MM.1S (cell line): Measurements from ENCODE around the gene SHANK1.
"Not testable (repeated sequence)": the region's sequence is repeated elsewhere in the genome, so short reads cannot be mapped to it uniquely, and the experiment has no call there.

ENCODE experiments used
- DNase-seq: peaks from one replicate; pipeline ENCODE4 v3.0.0-alpha.2; 2015
- H2AFZ ChIP-seq: fragments of 300-600 bp; sonication (generic); 2 replicates; pipeline ENCODE4 v1.6.0; 2016; ENCODE audit warnings: antibody characterized with exemption, low read length
- H3F3A ChIP-seq: fragments of 300-600 bp; sonication (generic); 2 replicates; pipeline ENCODE4 v1.6.1; 2016; ENCODE audit warnings: mild to moderate bottlenecking, antibody characterized with exemption, low read length, moderate library complexity, mixed read lengths; ENCODE audit not compliant: insufficient read depth
- H3K27ac ChIP-seq: fragments of 300-600 bp; sonication (generic); 2 replicates; pipeline ENCODE4 v1.5.1; 2016; ENCODE audit warnings: mild to moderate bottlenecking, low read length
- H3K27me3 ChIP-seq: fragments of 300-600 bp; sonication (generic); replicated peaks from 2 replicates; pipeline ENCODE4 v1.6.0; 2016; ENCODE audit warnings: low read length; ENCODE audit not compliant: insufficient read depth
- H3K36me3 ChIP-seq: fragments of 300-600 bp; sonication (generic); replicated peaks from 2 replicates; pipeline ENCODE4 v1.6.1; 2016; ENCODE audit warnings: mild to moderate bottlenecking, low read length, mixed read lengths; ENCODE audit not compliant: insufficient read depth
- H3K4me1 ChIP-seq: fragments of 300-600 bp; sonication (generic); 2 replicates; pipeline ENCODE4 v1.6.1; 2016; ENCODE audit warnings: low read length, mixed read lengths
- H3K4me2 ChIP-seq: fragments of 300-600 bp; sonication (generic); 2 replicates; pipeline ENCODE4 v1.6.0; 2016; ENCODE audit warnings: low read depth, low read length
- H3K4me3 ChIP-seq: fragments of 300-600 bp; sonication (generic); 2 replicates; pipeline ENCODE4 v1.5.1; 2016; ENCODE audit warnings: low read length, mixed read lengths
- H3K79me2 ChIP-seq: fragments of 300-600 bp; sonication (generic); 2 replicates; pipeline ENCODE4 v1.6.1; 2016; ENCODE audit warnings: mixed run types, low read length, mixed read lengths
- H3K9ac ChIP-seq: fragments of 300-600 bp; sonication (generic); 2 replicates; pipeline ENCODE4 v1.6.1; 2016; ENCODE audit warnings: low read length, mixed read lengths
- H3K9me2 ChIP-seq: fragments of 300-600 bp; sonication (generic); replicated peaks from 2 replicates; pipeline ENCODE4 v1.6.1; 2016; ENCODE audit warnings: mild to moderate bottlenecking, low read length, mixed read lengths; ENCODE audit not compliant: insufficient read depth
- H3K9me3 ChIP-seq: fragments of 300-600 bp; sonication (generic); replicated peaks from 2 replicates; pipeline ENCODE4 v1.6.1; 2016; ENCODE audit warnings: mild to moderate bottlenecking, low read length, mixed read lengths; ENCODE audit not compliant: insufficient read depth
- H4K20me1 ChIP-seq: fragments of 300-600 bp; sonication (generic); 2 replicates; pipeline ENCODE4 v1.6.1; 2016; ENCODE audit warnings: mild to moderate bottlenecking, low read length, moderate library complexity, mixed read lengths; ENCODE audit not compliant: insufficient read depth
- EZH2 ChIP-seq: fragments of 300-600 bp; sonication (generic); optimal IDR thresholded peaks from 2 replicates; pipeline ENCODE3; 2017; ENCODE audit warnings: low read depth, mild to moderate bottlenecking, antibody characterized with exemption, low read length, mixed read lengths
- EZH2phosphoT487 ChIP-seq: fragments of 300-600 bp; sonication (generic); IDR thresholded peaks from 2 replicates; pipeline ENCODE4 v1.6.1; 2018; ENCODE audit warnings: antibody characterized with exemption, low read length
- TF ChIP-seq, protein P1 (sequence below): fragments of 300-600 bp; sonication (generic); IDR thresholded peaks from 2 replicates; pipeline ENCODE4 v1.5.1; 2016; ENCODE audit warnings: antibody characterized with exemption, low read length, mixed read lengths

Gene SHANK1

DNA sequence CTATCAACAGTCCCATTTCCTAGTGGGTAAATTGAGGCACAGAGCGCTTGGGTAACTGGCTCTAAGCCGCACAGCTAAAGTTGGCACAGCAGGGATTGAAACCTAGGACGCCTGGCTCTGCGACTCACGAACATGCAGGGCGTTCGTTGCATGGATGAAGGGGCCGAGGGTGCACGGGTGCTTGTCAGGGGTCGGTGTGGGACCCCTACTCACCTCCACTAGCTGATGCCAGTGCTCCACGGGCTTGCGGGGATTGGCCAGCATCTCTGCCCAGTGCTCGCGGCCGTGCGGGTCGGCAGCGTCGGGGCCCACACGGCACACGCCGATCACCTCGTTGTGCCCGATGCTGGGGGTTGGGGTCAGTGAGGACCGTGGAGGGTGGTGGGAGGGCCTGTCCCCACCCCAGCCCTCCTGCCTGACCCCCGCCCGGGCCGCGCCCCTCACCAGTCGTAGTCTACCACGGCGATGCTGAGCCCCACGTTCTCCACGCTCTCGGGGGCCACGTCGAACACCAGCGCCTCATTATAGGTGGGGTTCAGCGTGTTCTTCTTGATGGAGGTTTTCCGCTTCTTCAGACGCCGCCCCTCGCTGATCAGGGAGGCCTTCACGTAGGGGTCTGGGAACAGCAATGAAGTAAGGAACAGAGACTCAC, 94.5 kb downstream of the SHANK1 start:
- Histone ChIP-seq H3K9me3 (no peaks in the 10 kb centered on the region), H3K4me3 (no peak overlapping the region), H3K36me3 (no peaks in the 10 kb centered on the region), H3K27me3 (peaks cover 32% of the 10 kb centered on the region), H3K27ac (no peak overlapping the region), H3F3A (no peaks in the 10 kb centered on the region), H3K9ac (no peak overlapping the region), H4K20me1 (no peaks in the 10 kb centered on the region), H3K79me2 (no peaks in the 10 kb centered on the region), H3K4me2 (no peak overlapping the region), H3K9me2 (no peaks in the 10 kb centered on the region), H2AFZ (no peak overlapping the region), H3K4me1 (no peaks in the 10 kb centered on the region)
- TF ChIP-seq EZH2 (no peak), EZH2phosphoT487 (no peak)
- TF ChIP-seq, protein P1, sequence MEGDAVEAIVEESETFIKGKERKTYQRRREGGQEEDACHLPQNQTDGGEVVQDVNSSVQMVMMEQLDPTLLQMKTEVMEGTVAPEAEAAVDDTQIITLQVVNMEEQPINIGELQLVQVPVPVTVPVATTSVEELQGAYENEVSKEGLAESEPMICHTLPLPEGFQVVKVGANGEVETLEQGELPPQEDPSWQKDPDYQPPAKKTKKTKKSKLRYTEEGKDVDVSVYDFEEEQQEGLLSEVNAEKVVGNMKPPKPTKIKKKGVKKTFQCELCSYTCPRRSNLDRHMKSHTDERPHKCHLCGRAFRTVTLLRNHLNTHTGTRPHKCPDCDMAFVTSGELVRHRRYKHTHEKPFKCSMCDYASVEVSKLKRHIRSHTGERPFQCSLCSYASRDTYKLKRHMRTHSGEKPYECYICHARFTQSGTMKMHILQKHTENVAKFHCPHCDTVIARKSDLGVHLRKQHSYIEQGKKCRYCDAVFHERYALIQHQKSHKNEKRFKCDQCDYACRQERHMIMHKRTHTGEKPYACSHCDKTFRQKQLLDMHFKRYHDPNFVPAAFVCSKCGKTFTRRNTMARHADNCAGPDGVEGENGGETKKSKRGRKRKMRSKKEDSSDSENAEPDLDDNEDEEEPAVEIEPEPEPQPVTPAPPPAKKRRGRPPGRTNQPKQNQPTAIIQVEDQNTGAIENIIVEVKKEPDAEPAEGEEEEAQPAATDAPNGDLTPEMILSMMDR, result no peak
- no peak for DNase-seq

DNA sequence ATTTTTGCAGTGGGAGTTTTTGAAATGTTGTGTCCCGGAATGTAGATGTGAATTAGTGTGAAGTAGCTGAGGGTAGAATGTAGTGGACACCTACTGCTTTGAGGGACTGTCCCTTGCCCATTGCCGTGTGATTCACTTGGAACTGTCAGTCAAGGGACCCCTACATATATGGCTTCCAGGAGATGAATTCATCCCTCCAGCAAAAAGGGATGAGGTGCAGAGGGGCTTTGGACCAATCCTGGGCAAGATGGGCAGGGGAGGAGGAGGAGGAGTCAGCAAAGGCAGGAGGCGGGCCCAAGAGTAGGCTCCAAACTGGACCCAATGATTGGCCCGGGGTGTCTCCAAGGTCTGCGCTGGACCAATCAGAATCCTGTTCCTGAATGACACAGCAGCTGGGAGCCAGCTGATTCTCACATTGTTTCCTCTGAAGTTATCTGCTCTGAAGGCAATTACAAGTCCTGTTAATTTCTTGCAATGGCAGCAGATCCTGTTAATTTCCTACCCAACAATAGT, 99.2 kb downstream of the SHANK1 start:
- not testable (repeated sequence) for H3F3A ChIP-seq, H3K4me3 ChIP-seq, H2AFZ ChIP-seq, H3K4me1 ChIP-seq, H3K36me3 ChIP-seq, H3K27ac ChIP-seq, H3K9me3 ChIP-seq, H4K20me1 ChIP-seq, DNase-seq, H3K9ac ChIP-seq, H3K9me2 ChIP-seq, H3K4me2 ChIP-seq, H3K79me2 ChIP-seq, H3K27me3 ChIP-seq

DNA sequence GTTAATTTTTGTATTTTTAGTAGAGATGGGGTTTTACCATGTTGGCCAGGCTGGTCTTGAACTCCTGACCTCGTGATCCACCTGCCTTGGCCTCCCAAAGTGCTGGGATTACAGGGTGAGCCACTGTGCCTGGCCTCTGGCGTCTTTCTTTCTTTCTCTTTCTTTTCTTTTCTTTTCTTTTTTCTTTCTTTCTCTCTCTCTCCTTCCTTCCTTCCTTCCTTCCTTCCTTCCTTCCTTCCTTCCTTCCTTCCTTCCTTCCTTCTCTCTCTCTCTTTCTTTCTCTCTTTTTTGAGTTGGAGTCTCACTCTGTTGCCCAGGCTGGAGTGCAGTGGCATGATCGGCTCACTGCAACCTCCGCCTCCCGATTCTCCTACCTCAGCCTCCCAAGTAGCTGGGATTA, 100.4 kb downstream of the SHANK1 start:
- H3K27me3 ChIP-seq, H3K4me1 ChIP-seq, H3F3A ChIP-seq, H4K20me1 ChIP-seq, H3K4me2 ChIP-seq, H3K36me3 ChIP-seq, H3K4me3 ChIP-seq, H3K9me2 ChIP-seq, H3K79me2 ChIP-seq, H3K9me3 ChIP-seq, H2AFZ ChIP-seq, H3K9ac ChIP-seq, DNase-seq, H3K27ac ChIP-seq: not testable (repeated sequence)

DNA sequence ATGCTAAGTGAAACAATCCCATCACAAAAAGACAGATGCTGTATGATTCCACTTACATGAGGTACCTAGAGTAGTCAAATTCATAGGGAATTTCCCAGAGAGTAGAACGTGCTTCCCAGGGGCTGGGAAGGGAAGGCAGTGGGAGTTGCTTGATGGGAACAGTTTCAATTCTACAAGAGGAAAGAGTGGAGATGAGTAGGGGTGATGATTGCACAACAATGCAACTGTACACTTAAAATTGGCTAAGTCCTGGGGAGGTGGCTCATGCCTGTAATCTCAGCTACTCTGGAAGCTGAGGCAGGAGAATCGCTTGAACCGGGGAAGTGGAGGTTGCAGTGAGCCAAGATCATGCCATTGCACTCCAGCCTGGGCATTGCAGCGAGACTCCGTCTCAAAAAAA, 101.2 kb downstream of the SHANK1 start:
- not testable (repeated sequence) for H3F3A ChIP-seq, H3K9me2 ChIP-seq, H3K9me3 ChIP-seq, H3K27ac ChIP-seq, H3K4me3 ChIP-seq, DNase-seq, H3K4me1 ChIP-seq, H3K79me2 ChIP-seq, H3K4me2 ChIP-seq, H4K20me1 ChIP-seq, H3K27me3 ChIP-seq, H3K36me3 ChIP-seq, H2AFZ ChIP-seq, H3K9ac ChIP-seq

DNA sequence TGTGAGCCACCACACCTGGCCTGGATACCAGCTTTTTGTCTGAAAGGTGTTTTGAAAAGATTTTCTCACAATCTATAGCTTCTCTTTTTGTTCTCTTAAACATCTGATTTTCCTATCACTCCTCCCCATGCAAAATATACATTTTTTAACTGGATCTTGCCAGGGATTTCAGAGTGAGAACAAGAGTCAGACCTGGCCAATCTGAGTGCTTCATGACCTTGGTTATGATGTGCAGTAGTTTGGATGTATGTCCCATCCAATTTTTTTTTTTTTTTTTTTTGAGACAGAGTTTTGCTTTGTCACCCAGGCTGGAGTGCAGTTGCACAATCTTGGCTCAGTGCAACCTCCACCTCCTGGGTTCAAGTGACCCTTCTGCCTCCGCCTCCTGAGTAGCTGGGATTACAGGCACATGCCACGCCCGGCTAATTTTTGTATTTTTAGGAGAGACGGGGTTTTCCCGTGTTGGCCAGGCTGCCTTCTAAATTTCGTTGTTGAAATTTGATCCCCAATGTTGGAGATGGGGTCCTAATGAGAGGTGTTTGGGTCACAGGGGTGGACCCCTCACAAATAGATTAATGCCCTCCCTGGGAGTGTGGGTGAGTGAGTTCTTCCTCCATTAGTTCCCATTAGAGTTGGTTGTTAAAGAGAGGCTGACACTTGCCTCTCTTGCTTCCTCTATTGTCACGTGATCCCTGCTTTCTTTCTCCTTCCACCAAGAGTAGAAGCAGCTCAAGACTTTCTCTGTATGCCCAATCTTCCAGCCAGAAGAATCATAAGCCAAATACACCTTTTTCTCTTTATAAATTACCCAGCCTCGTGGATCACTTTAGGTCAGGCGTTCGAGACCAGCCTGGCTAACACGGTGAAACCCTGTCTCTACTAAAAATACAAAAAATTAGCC, 106.8 kb downstream of the SHANK1 start:
- not testable (repeated sequence) for H3F3A ChIP-seq, H3K79me2 ChIP-seq, H3K4me3 ChIP-seq, H2AFZ ChIP-seq, H3K9me2 ChIP-seq, H4K20me1 ChIP-seq, DNase-seq, H3K27ac ChIP-seq, H3K9ac ChIP-seq, H3K9me3 ChIP-seq, H3K4me2 ChIP-seq, H3K36me3 ChIP-seq, H3K4me1 ChIP-seq, H3K27me3 ChIP-seq
